Measurements from ENCODE around the gene KIF6.

KIF6 gene

GRCh38 chr6:39296745-39297640 lies 428.2 kb downstream of the KIF6 start:
- no peaks in the 10 kb centered on the region for H3K9me3 ChIP-seq (replicated peaks; ENCODE audit: insufficient read depth, low read length)
- H2AFZ ChIP-seq (ENCODE audit: low read length) = no peak overlapping the region
- TF ChIP-seq EZH2phosphoT487 (IDR thresholded peaks at IDR 0.05; ENCODE audit: low read length) (no peak), EZH2 (optimal IDR thresholded peaks at IDR 0.05; ENCODE audit: low read depth, low read length) (no peak)
- TF ChIP-seq, protein P1, sequence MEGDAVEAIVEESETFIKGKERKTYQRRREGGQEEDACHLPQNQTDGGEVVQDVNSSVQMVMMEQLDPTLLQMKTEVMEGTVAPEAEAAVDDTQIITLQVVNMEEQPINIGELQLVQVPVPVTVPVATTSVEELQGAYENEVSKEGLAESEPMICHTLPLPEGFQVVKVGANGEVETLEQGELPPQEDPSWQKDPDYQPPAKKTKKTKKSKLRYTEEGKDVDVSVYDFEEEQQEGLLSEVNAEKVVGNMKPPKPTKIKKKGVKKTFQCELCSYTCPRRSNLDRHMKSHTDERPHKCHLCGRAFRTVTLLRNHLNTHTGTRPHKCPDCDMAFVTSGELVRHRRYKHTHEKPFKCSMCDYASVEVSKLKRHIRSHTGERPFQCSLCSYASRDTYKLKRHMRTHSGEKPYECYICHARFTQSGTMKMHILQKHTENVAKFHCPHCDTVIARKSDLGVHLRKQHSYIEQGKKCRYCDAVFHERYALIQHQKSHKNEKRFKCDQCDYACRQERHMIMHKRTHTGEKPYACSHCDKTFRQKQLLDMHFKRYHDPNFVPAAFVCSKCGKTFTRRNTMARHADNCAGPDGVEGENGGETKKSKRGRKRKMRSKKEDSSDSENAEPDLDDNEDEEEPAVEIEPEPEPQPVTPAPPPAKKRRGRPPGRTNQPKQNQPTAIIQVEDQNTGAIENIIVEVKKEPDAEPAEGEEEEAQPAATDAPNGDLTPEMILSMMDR (IDR thresholded peaks at IDR 0.05; ENCODE audit: low read length) = no peak
- H3K9ac ChIP-seq (ENCODE audit: low read length) = no peak overlapping the region
- no peaks in the 10 kb centered on the region for H3K4me1 ChIP-seq (ENCODE audit: low read length)
- H3K4me2 ChIP-seq (ENCODE audit: low read depth, low read length) = no peak overlapping the region
- H3F3A ChIP-seq (ENCODE audit: insufficient read depth, low read length) = no peaks in the 10 kb centered on the region
- no peak for DNase-seq
- H3K27me3 ChIP-seq (replicated peaks; ENCODE audit: insufficient read depth, low read length) = peaks cover 9% of the 10 kb centered on the region
- no peaks in the 10 kb centered on the region for H3K9me2 ChIP-seq (replicated peaks; ENCODE audit: insufficient read depth, low read length)
- no peaks in the 10 kb centered on the region for H4K20me1 ChIP-seq (ENCODE audit: insufficient read depth, low read length)
- H3K36me3 ChIP-seq (replicated peaks; ENCODE audit: insufficient read depth, low read length) = no peaks in the 10 kb centered on the region
- no peak overlapping the region for H3K4me3 ChIP-seq (ENCODE audit: low read length)
- H3K79me2 ChIP-seq (ENCODE audit: low read length) = no peaks in the 10 kb centered on the region
- H3K27ac ChIP-seq (ENCODE audit: low read length) = no peak overlapping the region

GRCh38 chr6:39295611-39296011 lies 429.6 kb downstream of the KIF6 start:
- Histone ChIP-seq H3K9me2 (replicated peaks; ENCODE audit: insufficient read depth, low read length) (no peaks in the 10 kb centered on the region), H3K36me3 (replicated peaks; ENCODE audit: insufficient read depth, low read length) (no peaks in the 10 kb centered on the region), H3F3A (ENCODE audit: insufficient read depth, low read length) (no peaks in the 10 kb centered on the region), H2AFZ (ENCODE audit: low read length) (no peak overlapping the region), H3K9ac (ENCODE audit: low read length) (no peak overlapping the region), H3K4me1 (ENCODE audit: low read length) (no peaks in the 10 kb centered on the region), H3K27me3 (replicated peaks; ENCODE audit: insufficient read depth, low read length) (peaks cover 9% of the 10 kb centered on the region), H3K4me2 (ENCODE audit: low read depth, low read length) (no peak overlapping the region), H4K20me1 (ENCODE audit: insufficient read depth, low read length) (no peaks in the 10 kb centered on the region), H3K9me3 (replicated peaks; ENCODE audit: insufficient read depth, low read length) (no peaks in the 10 kb centered on the region), H3K4me3 (ENCODE audit: low read length) (no peak overlapping the region), H3K79me2 (ENCODE audit: low read length) (no peaks in the 10 kb centered on the region), H3K27ac (ENCODE audit: low read length) (no peak overlapping the region)
- TF ChIP-seq, protein P1 (IDR thresholded peaks at IDR 0.05; ENCODE audit: low read length) = no peak
- no peak for DNase-seq

DNA sequence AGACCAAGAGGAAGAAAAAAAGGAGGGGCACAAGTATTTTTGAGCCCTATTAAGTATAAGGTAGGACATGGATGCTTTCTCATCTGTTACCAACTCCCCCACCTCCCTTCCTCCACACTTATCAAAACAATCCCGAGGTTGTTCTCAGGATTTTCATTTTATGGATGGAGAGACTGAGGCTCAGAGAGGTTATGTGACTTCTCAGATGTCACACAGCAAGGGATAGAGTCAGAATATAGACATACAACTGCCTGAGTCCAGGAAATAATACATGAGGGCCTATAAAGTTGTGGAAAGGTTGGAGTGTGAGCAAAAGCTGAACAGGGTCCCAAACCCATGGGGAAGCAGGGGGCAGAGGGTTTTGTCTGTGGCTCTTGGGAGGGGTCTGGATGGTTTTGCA lies 430.3 kb downstream of the KIF6 start:
- Histone ChIP-seq H3K4me2 (ENCODE audit: low read depth, low read length) (no peak overlapping the region), H3F3A (ENCODE audit: insufficient read depth, low read length) (no peaks in the 10 kb centered on the region), H3K9me2 (replicated peaks; ENCODE audit: insufficient read depth, low read length) (no peaks in the 10 kb centered on the region), H2AFZ (ENCODE audit: low read length) (no peak overlapping the region), H4K20me1 (ENCODE audit: insufficient read depth, low read length) (no peaks in the 10 kb centered on the region), H3K27me3 (replicated peaks; ENCODE audit: insufficient read depth, low read length) (peaks cover 9% of the 10 kb centered on the region), H3K79me2 (ENCODE audit: low read length) (no peaks in the 10 kb centered on the region), H3K9ac (ENCODE audit: low read length) (no peak overlapping the region), H3K36me3 (replicated peaks; ENCODE audit: insufficient read depth, low read length) (no peaks in the 10 kb centered on the region), H3K4me3 (ENCODE audit: low read length) (no peak overlapping the region), H3K4me1 (ENCODE audit: low read length) (no peaks in the 10 kb centered on the region), H3K27ac (ENCODE audit: low read length) (no peak overlapping the region), H3K9me3 (replicated peaks; ENCODE audit: insufficient read depth, low read length) (no peaks in the 10 kb centered on the region)
- no peak for DNase-seq
- TF ChIP-seq, protein P1 (IDR thresholded peaks at IDR 0.05; ENCODE audit: low read length) = no peak
- no peak for TF ChIP-seq EZH2 (optimal IDR thresholded peaks at IDR 0.05; ENCODE audit: low read depth, low read length)
- TF ChIP-seq EZH2phosphoT487 (IDR thresholded peaks at IDR 0.05; ENCODE audit: low read length) = no peak
